Testis (tissue), 2 donors: ENCODE results near the gene HBG2.

Experiments used
- POLR2A ChIP-seq: fragments of 450-650 bp; IDR thresholded peaks from one replicate; pipeline ENCODE4 v1.6.1; 2017; ENCODE audit warnings: antibody characterized with exemption, mild to moderate bottlenecking, moderate library complexity
- TF ChIP-seq, protein P1 (sequence below), 3 experiments: fragments of 450-650 bp in 2 of 3; fragments of 200-600 bp in 1 of 3; sonication (generic) in 1 of 3; IDR thresholded peaks; one replicate each; pipeline ENCODE4 v1.5.1; 2016 to 2019; ENCODE audit warnings: antibody characterized with exemption in 3 of 3, mild to moderate bottlenecking in 2 of 3, moderate library complexity in 1 of 3

DNA sequence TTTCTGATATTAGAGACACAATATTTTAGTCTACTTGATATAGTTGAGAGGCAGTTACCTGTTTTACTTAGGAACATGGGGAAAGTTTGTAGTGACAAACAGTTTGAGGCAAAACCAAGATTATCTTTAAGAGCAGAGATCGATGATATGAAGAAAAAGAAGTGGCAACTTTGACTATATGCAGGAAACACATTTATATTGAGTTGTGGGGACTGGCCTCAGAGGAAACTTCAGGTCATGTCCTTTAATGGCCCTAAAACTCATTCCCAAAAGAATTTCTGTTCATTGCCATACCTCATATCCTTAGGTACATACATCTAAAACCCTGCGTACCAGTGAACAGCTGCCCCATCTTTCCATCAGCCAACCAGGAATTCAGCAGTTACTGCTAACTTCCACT, 9.4 kb downstream of the HBG2 start:
- TF ChIP-seq, protein P1, sequence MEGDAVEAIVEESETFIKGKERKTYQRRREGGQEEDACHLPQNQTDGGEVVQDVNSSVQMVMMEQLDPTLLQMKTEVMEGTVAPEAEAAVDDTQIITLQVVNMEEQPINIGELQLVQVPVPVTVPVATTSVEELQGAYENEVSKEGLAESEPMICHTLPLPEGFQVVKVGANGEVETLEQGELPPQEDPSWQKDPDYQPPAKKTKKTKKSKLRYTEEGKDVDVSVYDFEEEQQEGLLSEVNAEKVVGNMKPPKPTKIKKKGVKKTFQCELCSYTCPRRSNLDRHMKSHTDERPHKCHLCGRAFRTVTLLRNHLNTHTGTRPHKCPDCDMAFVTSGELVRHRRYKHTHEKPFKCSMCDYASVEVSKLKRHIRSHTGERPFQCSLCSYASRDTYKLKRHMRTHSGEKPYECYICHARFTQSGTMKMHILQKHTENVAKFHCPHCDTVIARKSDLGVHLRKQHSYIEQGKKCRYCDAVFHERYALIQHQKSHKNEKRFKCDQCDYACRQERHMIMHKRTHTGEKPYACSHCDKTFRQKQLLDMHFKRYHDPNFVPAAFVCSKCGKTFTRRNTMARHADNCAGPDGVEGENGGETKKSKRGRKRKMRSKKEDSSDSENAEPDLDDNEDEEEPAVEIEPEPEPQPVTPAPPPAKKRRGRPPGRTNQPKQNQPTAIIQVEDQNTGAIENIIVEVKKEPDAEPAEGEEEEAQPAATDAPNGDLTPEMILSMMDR (IDR thresholded peaks at IDR 0.05) = no peak
- no peak for TF ChIP-seq POLR2A
